OCI-LY7 (cell line): Measurements from ENCODE around the gene FOLR1. TPM values are rescaled to one million over a fixed set of nuclear protein-coding genes. Genes with fewer than 3 reads are reported as not detected.
"Not testable (repeated sequence)": the region's sequence is repeated elsewhere in the genome, so short reads cannot be mapped to it uniquely, and the experiment has no call there.

Experiments used
- BruUV-seq: library from RNA; stranded (reverse); fragments of 400-500 nt; replicated peaks from 2 replicates; lab custom pipeline; 2021; lab: Mats Ljungman, UMichigan
- CTCF ChIA-PET: fragments of 300-600 bp; sonication (Branson Sonifier 250); formaldehyde crosslinking; loops from one replicate; lab custom pipeline; 2022; ENCODE audit warnings: antibody characterized with exemption; ENCODE audit not compliant: unreplicated experiment; lab: Charles Lee
- POLR2A ChIA-PET: fragments of 300-600 bp; sonication (Branson Sonifier 250); formaldehyde crosslinking; loops from one replicate; lab custom pipeline; 2022; ENCODE audit warnings: antibody characterized with exemption; lab: Charles Lee
- DNase-seq: peaks from one replicate; pipeline ENCODE4 v3.0.0-alpha.2; 2015; ENCODE audit warnings: low spot score
- H2AFZ ChIP-seq: fragments of 200-600 bp; sonication (generic), shearing (Covaris generic); 2 replicates; pipeline ENCODE4 v1.6.1; 2014; ENCODE audit warnings: mild to moderate bottlenecking, antibody characterized with exemption, low read length, moderate library complexity
- H3K27ac ChIP-seq: fragments of 200-600 bp; sonication (generic); 2 replicates; pipeline ENCODE4 v1.5.1; 2014; ENCODE audit warnings: mixed run types, low read depth, mild to moderate bottlenecking, moderate library complexity, low read length, inconsistent platforms; ENCODE audit not compliant: poor library complexity, severe bottlenecking
- H3K36me3 ChIP-seq: fragments of 200-600 bp; sonication (generic); 2 replicates; pipeline ENCODE4 v1.6.1; 2014; ENCODE audit warnings: mild to moderate bottlenecking, antibody characterized with exemption, low read length, moderate library complexity, mixed read lengths; ENCODE audit not compliant: insufficient read depth
- H3K4me1 ChIP-seq: fragments of 200-600 bp; sonication (generic); 2 replicates; pipeline ENCODE4 v1.5.1; 2014; ENCODE audit warnings: mild to moderate bottlenecking, low read length; ENCODE audit not compliant: insufficient read depth, poor library complexity, severe bottlenecking
- H3K4me2 ChIP-seq: fragments of 200-600 bp; sonication (generic); 2 replicates; pipeline ENCODE4 v1.6.1; 2014; ENCODE audit warnings: mild to moderate bottlenecking, low read length
- H3K4me3 ChIP-seq: fragments of 200-600 bp; sonication (generic); 2 replicates; pipeline ENCODE4 v1.5.1; 2014; ENCODE audit warnings: mild to moderate bottlenecking, low read depth, low read length; ENCODE audit not compliant: poor library complexity, severe bottlenecking
- H3K79me2 ChIP-seq: fragments of 200-600 bp; sonication (generic); 2 replicates; pipeline ENCODE4 v1.6.1; 2016; ENCODE audit warnings: low read depth, mild to moderate bottlenecking, low read length, moderate library complexity, mixed read lengths; ENCODE audit not compliant: insufficient read depth
- H3K9me2 ChIP-seq: fragments of 200-600 bp; sonication (generic); 2 replicates; pipeline ENCODE4 v1.6.1; 2016; ENCODE audit warnings: mild to moderate bottlenecking, low read length, mixed read lengths; ENCODE audit not compliant: insufficient read depth
- H3K9me3 ChIP-seq: fragments of 200-600 bp; sonication (generic); 2 replicates; pipeline ENCODE4 v1.6.1; 2014; ENCODE audit warnings: mild to moderate bottlenecking, mixed run types, low read length, mixed read lengths
- H4K20me1 ChIP-seq: fragments of 200-600 bp; sonication (generic); 2 replicates; pipeline ENCODE4 v1.6.1; 2014; ENCODE audit warnings: mild to moderate bottlenecking, antibody characterized with exemption, low read length, moderate library complexity, mixed read lengths; ENCODE audit not compliant: insufficient read depth
- CTCF ChIP-seq: fragments of 200-600 bp; sonication (generic); conservative IDR thresholded peaks from 2 replicates; pipeline ENCODE4 v1.5.1; 2014; ENCODE audit warnings: mild to moderate bottlenecking, antibody characterized with exemption, low read length, moderate library complexity, mixed read lengths
- EZH2phosphoT487 ChIP-seq: fragments of 200-600 bp; sonication (generic); IDR thresholded peaks from 2 replicates; pipeline ENCODE4 v1.6.1; 2018; ENCODE audit warnings: low read depth, borderline replicate concordance, mild to moderate bottlenecking, mixed run types, antibody characterized with exemption, low read length, moderate library complexity, mixed read lengths
- intact Hi-C: fragments of 100-400 bp; cut with micrococcal nuclease; formaldehyde crosslinking; loops from one replicate; pipeline ENCODE4 v1.10.0; 2022; ENCODE audit not compliant: unreplicated experiment
- total RNA-seq, 2 experiments: library from RNA; depleted of rRNA in 1 of 2; stranded (reverse); fragments of >200 nt in 1 of 2; shearing (Covaris generic) in 1 of 2; gene quantifications; 2 replicates each; pipeline ENCODE4 v1.2.3, GENCODE V29; 2014 to 2022

Gene FOLR1
- total RNA-seq, 2 experiments from 2014 or later: not detected

DNA sequence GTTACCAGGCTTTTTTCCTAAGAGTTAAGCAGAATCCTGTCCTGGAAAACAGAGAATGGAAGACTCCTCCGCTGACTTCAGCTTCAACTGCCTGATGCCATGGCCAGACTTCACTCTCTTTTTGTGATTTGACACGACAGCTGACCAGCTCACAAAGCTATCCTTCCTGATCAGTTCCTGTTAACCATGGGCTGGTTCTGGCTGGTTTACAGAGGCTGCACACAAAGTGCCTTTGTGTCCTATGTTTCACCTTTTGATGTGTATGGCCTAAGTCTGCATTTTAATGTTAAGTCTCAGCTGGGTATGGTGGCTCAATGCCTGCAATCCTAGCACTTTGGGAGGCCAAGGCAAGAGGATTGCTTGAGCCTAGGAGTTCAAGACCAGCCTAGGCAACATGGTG lies 45.3 kb upstream of the FOLR1 start:
- ChIA-PET CTCF (no interaction called here), POLR2A (no interaction called here)
- no peak overlapping the region for H2AFZ ChIP-seq
- H3K9me2 ChIP-seq: no peaks in the 10 kb centered on the region
- H3K4me3 ChIP-seq: no peak overlapping the region
- H4K20me1 ChIP-seq: no peaks in the 10 kb centered on the region
- no peaks in the 10 kb centered on the region for H3K79me2 ChIP-seq
- no peaks in the 10 kb centered on the region for H3K4me1 ChIP-seq
- H3K36me3 ChIP-seq: no peaks in the 10 kb centered on the region
- no peaks in the 10 kb centered on the region for H3K9me3 ChIP-seq
- no peak overlapping the region for H3K27ac ChIP-seq
- intact Hi-C loops: no loop called here
- DNase-seq: no peak
- BruUV-seq: no TSS peak
- no peak overlapping the region for H3K4me2 ChIP-seq
- TF ChIP-seq EZH2phosphoT487 (no peak), CTCF (no peak)

GRCh38 chr11:72150882-72151281 lies 41.1 kb upstream of the FOLR1 start:
- Histone ChIP-seq H3K9me2 (no peaks in the 10 kb centered on the region), H3K4me3 (no peak overlapping the region), H4K20me1 (no peaks in the 10 kb centered on the region), H3K4me2 (no peak overlapping the region), H3K36me3 (no peaks in the 10 kb centered on the region), H3K9me3 (no peaks in the 10 kb centered on the region), H3K4me1 (no peaks in the 10 kb centered on the region), H2AFZ (no peak overlapping the region), H3K27ac (no peak overlapping the region), H3K79me2 (no peaks in the 10 kb centered on the region)
- DNase-seq: no peak
- CTCF ChIA-PET: no interaction called here
- BruUV-seq: no TSS peak
- TF ChIP-seq EZH2phosphoT487 (no peak), CTCF (no peak)
- POLR2A ChIA-PET: no interaction called here
- intact Hi-C loops: no loop called here

- H2AFZ ChIP-seq, H3K36me3 ChIP-seq, H3K4me1 ChIP-seq, H3K4me3 ChIP-seq, BruUV-seq, POLR2A ChIA-PET, H3K79me2 ChIP-seq, H3K27ac ChIP-seq, H3K9me2 ChIP-seq, H4K20me1 ChIP-seq, DNase-seq, H3K9me3 ChIP-seq, H3K4me2 ChIP-seq, CTCF ChIA-PET, intact Hi-C loops: not testable (repeated sequence)
These were observed 38.1 kb upstream of the FOLR1 start for GRCh38 chr11:72153874-72154273.
